ENCODE measurements around the gene FAM222A.

FAM222A gene

DNA sequence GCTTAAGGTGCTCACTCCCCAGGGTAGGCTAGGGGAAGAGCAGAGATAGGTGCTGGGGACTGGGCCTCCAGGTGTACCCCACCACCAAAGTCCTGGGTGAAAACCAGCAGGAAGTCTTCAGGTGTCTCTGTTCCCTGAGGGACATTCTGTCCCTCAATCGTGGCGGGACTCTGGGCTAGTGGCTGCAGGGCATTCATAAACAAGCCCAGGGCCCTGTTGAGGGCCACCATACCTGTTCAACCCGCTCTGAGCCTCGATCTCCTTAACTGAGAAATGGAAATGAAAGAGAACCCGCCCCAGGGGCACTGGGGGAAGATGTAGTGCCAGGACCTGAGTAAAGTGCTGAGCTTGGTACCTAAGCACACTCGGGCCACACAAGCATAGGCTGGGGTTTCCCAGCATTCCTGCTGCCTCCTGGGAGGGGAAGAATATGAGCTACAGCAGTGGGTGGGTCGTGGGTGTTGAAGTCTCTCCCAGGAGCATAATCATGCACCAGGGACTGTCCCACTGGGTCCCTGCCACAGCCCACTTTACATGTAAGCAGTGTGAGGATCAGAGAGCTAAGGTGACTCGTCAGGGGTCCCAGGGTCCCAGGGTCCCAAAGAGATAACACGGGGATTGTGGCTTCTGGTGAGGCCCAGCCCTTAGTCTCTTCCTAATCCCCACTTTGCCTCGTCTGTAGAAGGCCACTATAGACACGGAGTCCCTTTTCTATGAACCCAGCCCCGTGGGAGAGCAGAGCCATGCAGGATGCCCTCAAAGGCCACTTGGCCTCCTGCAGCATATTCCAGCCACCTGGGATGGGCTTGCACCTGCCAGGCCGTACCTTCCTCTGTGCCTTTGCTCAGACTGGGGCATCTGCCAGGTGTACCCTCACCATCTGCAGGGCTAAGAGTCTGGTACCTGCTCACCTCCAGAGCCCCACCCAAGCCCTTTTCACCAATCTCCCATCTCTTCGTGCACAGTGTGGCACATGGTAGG is 14.4 kb downstream of the FAM222A start:
- H3K27me3 Mint-ChIP-seq = peaks cover 5 to 12% of the 10 kb centered on the region in 2 donors
- no peak overlapping the region for H3K4me3 Mint-ChIP-seq
- no peaks in the 10 kb centered on the region for H3K4me1 Mint-ChIP-seq (ENCODE audit: low read depth in 2 of 2)
- H3K9me3 Mint-ChIP-seq = no peaks in the 10 kb centered on the region
- no peak for DNase-seq
- no peaks in the 10 kb centered on the region for H3K36me3 Mint-ChIP-seq (ENCODE audit: insufficient read depth)
- no peak overlapping the region for H3K27ac Mint-ChIP-seq
- no peak for ATAC-seq (replicated peaks)

DNA sequence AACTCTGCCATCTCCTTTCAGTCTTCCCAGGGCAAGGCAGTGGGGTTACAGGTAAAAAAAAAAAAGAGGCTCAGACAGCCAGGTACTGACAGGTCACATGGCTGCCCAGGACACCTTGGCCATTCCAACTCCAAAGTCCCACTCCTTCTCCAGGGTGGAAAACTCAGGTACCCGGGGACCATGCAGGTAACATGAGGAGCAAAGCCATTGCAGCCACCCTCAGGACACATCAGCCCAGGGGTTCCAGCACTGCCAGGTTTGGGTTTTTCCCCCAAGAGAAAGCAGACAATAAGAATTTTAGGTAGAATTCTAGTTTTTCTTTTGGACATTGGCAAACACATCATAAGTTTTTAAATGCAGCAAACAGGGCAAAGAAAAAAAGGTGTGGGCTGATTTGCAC is 15.3 kb downstream of the FAM222A start:
- no peaks in the 10 kb centered on the region for H3K9me3 Mint-ChIP-seq
- ATAC-seq (replicated peaks) (no peak), DNase-seq (no peak)
- no peak overlapping the region for H3K27ac Mint-ChIP-seq
- no peak overlapping the region for H3K4me3 Mint-ChIP-seq
- no peaks in the 10 kb centered on the region for H3K4me1 Mint-ChIP-seq (ENCODE audit: low read depth in 2 of 2)
- peaks cover 8 to 21% of the 10 kb centered on the region in 2 donors for H3K27me3 Mint-ChIP-seq
- peaks cover 4% of the 10 kb centered on the region for H3K36me3 Mint-ChIP-seq (ENCODE audit: insufficient read depth)

DNA sequence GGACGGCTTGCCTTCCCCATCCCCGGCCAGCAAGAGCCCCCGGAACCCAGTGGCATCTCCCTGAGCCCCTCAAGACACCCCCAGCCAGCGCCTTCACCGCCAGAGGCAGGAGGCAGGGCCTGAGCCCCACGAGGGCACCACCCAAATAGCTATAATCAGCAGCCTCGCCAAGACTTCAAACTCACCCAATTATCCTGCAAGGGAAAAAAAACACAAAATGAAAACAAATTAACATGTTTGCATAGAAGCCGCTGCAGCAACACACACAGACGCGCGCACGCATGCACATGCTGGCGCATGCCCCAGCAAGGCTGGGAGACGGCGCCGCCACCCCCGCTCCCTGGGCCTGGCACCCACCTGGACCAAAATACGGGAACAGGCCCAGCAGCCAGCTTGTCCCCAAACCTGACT is 15.8 kb downstream of the FAM222A start:
- H3K4me1 Mint-ChIP-seq (ENCODE audit: low read depth in 2 of 2) = no peaks in the 10 kb centered on the region
- H3K9me3 Mint-ChIP-seq = no peaks in the 10 kb centered on the region
- no peak for DNase-seq
- no peak overlapping the region for H3K4me3 Mint-ChIP-seq
- H3K27ac Mint-ChIP-seq = no peak overlapping the region
- H3K27me3 Mint-ChIP-seq = peaks cover 12 to 26% of the 10 kb centered on the region in 2 donors
- ATAC-seq (replicated peaks) = no peak
- peaks cover 6% of the 10 kb centered on the region for H3K36me3 Mint-ChIP-seq (ENCODE audit: insufficient read depth)

DNA sequence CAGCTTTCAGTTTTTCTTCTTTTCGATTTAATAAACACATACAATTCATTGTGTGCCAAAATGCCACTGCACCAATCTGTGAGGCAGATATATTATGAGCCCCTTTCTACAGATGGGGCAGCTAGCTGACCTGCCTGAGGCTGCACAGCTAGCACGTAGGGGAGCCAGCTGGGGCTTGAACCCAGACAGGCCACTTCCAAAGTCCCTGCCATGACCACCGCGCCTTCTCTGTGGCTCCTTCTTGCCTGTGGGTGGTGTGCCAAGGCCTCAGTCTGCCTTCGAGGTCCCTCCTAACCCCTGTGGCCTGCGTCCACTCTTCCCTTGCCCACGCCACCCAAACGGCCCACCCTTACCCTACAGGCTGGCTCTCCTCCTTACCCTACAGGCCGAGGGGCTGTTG is 16.2 kb downstream of the FAM222A start:
- H3K4me3 Mint-ChIP-seq = no peak overlapping the region
- peaks cover 6% of the 10 kb centered on the region for H3K36me3 Mint-ChIP-seq (ENCODE audit: insufficient read depth)
- H3K27me3 Mint-ChIP-seq = peaks cover 16 to 30% of the 10 kb centered on the region in 2 donors
- H3K4me1 Mint-ChIP-seq (ENCODE audit: low read depth in 2 of 2) = no peaks in the 10 kb centered on the region
- no peak overlapping the region for H3K27ac Mint-ChIP-seq
- H3K9me3 Mint-ChIP-seq = no peaks in the 10 kb centered on the region
- DNase-seq = no peak
- ATAC-seq (replicated peaks) = no peak

DNA sequence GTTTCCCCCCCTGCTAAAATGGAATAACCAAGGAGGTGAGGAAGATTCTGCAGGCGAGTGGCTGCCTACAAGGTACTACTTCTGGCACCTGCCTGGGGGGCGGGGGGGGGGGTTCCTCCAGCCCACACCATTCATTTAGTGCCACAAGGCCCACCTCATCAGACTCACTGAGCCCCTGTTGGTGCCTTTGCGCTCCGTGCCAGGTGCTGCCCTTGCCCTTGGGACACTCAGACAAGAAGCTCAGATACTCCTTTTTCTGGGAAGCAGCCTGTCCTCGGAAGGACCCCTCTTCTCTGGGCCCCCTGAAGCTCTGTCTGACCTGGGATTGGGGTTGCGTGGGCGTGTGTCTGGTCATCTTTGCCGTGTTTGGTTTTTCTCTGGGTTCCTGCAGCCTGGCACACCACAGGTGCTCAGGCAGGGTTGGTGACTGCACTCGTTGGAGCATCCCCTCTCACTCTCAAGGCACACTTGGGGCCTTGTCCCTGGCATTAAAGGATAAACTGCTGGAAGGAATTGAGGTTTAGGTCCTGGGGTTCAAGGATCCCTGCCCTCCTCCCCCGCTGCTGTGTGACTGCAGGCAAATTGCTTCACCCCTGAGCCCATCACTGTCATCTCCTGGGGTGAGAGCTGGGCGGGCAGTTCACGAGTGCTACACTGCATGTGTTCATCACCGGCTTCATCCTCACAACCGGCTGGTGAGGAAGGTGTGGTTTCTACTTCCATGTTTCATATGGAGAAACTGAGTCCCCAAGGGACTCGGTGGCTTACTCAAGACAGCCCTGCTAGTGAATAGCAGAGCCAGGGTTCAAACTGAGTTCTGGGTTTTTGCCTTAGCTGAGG is 16.9 kb downstream of the FAM222A start:
- Mint-ChIP-seq H3K27ac (no peak overlapping the region), H3K36me3 (ENCODE audit: insufficient read depth) (peaks cover 9% of the 10 kb centered on the region), H3K4me3 (no peak overlapping the region), H3K27me3 (peaks cover 23 to 37% of the 10 kb centered on the region in 2 donors), H3K4me1 (ENCODE audit: low read depth in 2 of 2) (no peaks in the 10 kb centered on the region), H3K9me3 (no peaks in the 10 kb centered on the region)
- DNase-seq (no peak), ATAC-seq (replicated peaks) (no peak)

DNA sequence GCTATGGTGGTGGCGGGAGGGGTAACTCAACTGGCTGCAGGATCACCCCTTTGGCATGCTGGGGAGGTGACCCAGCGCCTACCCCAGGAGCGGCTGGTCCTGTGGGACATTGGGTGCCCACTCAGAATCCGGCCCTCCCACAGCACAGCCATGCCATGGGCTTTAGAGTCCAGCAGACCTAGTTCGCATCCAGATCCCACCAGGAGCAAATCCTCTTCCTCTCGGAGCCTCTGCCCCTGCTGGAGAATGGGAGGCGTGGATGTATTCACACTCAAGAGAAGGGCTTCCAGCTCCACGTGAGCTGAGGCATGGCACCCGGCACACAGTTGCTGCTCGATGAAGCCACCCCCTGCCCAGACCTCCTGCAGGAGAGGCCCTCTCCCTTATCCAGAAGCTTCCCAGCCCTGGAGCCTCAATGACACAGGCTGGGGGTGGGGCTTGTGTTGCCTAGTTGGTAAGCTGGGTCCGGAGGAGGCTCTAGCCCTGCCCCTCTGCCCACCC is 17.7 kb downstream of the FAM222A start:
- no peak overlapping the region for H3K27ac Mint-ChIP-seq
- H3K4me1 Mint-ChIP-seq (ENCODE audit: low read depth in 2 of 2) = no peaks in the 10 kb centered on the region
- H3K4me3 Mint-ChIP-seq = no peak overlapping the region
- peaks cover 13% of the 10 kb centered on the region for H3K36me3 Mint-ChIP-seq (ENCODE audit: insufficient read depth)
- DNase-seq = no peak
- ATAC-seq (replicated peaks) = no peak
- no peaks in the 10 kb centered on the region for H3K9me3 Mint-ChIP-seq
- peaks cover 25 to 45% of the 10 kb centered on the region in 2 donors for H3K27me3 Mint-ChIP-seq

DNA sequence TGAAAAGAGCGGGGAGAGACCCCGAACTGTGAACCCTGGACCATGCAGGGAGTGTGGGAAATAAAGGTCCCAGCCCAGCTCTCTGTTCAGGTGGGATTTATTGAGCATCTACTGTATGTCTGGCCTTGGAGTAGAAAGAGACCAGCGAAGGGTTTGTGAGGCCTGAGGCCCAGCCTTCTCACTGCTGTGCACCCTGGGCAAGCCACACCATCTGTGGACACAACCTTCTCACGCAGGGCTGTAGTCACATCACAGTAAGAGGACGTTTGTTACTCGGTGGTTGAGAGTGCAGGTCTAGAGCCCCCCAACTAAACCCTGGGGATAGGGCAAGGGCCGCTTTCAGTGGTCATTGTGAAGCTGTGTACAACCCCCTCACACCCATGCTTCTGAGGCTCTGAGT is 18.2 kb downstream of the FAM222A start:
- H3K4me1 Mint-ChIP-seq (ENCODE audit: low read depth in 2 of 2) = peaks cover 2 to 4% of the 10 kb centered on the region in 2 donors
- DNase-seq = no peak
- H3K27me3 Mint-ChIP-seq = peaks cover 25 to 50% of the 10 kb centered on the region in 2 donors
- ATAC-seq (replicated peaks) = no peak
- H3K4me3 Mint-ChIP-seq = no peak overlapping the region
- no peak overlapping the region for H3K27ac Mint-ChIP-seq
- no peaks in the 10 kb centered on the region for H3K9me3 Mint-ChIP-seq
- H3K36me3 Mint-ChIP-seq (ENCODE audit: insufficient read depth) = peaks cover 15% of the 10 kb centered on the region

DNA sequence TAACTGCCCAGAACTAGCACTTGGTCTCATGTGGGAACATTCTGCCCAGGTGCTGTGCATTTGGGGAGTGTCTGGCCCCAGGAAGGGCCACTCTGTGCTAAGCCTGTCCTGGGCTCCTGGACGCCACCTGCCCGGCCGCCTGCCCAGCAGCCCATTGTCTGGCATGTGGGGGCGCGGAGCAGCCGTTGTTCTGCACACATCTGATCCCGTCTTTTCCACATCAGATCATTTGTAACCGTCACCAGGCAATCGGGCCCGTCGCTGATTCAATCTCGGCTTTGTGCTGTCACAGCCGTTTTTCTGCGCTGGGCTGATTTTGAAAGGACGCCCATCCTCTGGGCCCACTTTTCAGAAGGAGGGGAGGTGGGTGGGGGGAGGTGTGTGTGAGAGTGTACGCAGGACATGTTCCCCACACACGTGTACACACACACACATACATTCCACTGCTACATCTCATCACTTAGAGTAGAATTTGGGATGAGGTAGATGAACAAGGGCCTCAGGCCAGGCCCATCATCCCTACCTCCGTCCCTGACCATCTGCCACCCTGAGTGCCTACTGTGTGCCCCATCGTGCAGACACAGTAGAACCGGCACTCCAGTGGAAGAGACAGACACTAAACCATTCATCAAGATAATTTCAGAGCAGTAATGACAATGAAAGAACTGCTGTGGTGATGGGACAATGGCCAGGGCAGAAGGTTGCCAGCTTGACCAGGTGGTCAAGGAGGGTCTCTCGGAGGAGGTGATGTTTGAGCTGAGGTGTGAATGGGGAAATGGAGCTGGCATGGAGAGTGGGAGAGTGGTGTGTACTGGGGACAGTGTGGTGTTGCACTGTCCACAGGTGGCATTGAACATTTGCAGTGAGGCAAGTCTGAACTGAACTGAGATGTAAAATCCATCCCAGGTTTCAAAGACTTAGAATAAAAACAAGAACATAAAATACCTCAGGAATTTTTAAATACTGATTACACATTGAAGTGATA is 19.0 kb downstream of the FAM222A start:
- peaks cover 2 to 4% of the 10 kb centered on the region in 2 donors for H3K4me1 Mint-ChIP-seq (ENCODE audit: low read depth in 2 of 2)
- DNase-seq (no peak), ATAC-seq (replicated peaks) (no peak)
- H3K27me3 Mint-ChIP-seq = peaks cover 25 to 54% of the 10 kb centered on the region in 2 donors
- H3K27ac Mint-ChIP-seq = no peak overlapping the region
- no peak overlapping the region for H3K4me3 Mint-ChIP-seq
- H3K9me3 Mint-ChIP-seq = no peaks in the 10 kb centered on the region
- peaks cover 15% of the 10 kb centered on the region for H3K36me3 Mint-ChIP-seq (ENCODE audit: insufficient read depth)

DNA sequence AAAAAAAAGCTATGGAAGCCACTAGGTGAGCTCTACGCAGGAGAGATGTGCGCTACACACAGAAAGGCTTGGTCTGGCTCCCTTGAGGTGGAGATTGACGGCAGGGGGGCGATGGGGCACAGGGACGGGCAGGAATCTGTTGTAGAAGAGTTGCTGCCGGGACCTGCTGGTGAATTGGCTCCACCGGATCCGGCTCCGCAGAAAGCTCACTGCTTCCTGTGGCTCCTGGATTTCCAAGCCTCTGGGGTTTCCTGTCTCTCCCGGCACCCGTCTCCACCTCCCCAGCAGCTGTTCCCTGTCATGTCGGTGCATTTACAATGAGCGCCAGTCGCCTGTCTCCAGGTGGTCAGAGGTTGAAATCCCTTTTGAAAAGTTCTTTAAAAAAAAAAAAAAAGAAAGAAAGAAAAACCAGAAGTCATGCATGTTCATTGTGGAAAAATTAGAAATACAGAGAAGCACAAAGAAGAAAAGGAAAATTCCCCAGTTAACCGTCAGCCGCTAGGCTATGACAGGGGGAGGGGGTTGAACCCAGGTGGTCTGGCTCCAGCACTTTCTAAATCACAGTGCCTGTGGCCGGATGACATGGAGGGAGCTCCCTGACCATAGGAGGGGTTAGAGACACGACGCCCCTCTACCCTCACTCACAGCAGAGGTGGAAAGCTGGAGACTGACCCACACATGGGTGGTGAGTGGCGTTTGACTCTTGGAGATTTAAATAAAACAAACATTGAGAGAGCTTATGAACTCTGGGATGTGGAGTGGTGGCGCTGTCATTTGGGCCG is 20.8 kb downstream of the FAM222A start:
- Mint-ChIP-seq H3K27me3 (peaks cover 25 to 54% of the 10 kb centered on the region in 2 donors), H3K4me3 (no peak overlapping the region), H3K4me1 (ENCODE audit: low read depth in 2 of 2) (peaks cover 2 to 4% of the 10 kb centered on the region in 2 donors), H3K9me3 (no peaks in the 10 kb centered on the region), H3K36me3 (ENCODE audit: insufficient read depth) (peaks cover 16% of the 10 kb centered on the region), H3K27ac (no peak overlapping the region)
- ATAC-seq (replicated peaks) = no peak
- DNase-seq = no peak

DNA sequence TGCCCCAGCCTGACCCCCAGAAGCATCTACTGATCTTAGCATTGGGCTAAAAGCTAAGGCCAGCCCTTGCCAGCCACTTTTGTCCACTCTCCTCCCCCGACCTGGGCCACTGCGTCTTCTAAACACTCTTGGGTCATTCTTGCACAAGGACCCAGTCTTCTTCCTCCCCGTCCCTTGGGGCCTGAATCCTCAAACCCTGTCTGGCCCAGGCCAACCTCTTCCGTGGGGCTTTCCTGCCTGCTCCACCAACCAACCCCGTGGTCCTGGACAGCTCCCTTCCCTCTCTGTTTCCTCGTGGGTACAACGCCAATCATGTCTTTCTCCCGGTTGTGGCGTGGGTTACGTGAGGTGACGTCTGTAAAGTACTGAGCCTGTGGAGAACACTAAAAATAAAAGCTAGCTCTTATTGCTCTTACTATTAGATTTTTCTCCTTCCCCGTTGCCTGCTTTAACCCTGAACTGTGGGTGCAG is 21.5 kb downstream of the FAM222A start:
- no peaks in the 10 kb centered on the region for H3K9me3 Mint-ChIP-seq
- H3K4me1 Mint-ChIP-seq (ENCODE audit: low read depth in 2 of 2) = peaks cover 2 to 4% of the 10 kb centered on the region in 2 donors
- peaks cover 25 to 54% of the 10 kb centered on the region in 2 donors for H3K27me3 Mint-ChIP-seq
- H3K4me3 Mint-ChIP-seq = no peak overlapping the region
- ATAC-seq (replicated peaks) (no peak), DNase-seq (no peak)
- H3K36me3 Mint-ChIP-seq (ENCODE audit: insufficient read depth) = peaks cover 18% of the 10 kb centered on the region
- no peak overlapping the region for H3K27ac Mint-ChIP-seq

DNA sequence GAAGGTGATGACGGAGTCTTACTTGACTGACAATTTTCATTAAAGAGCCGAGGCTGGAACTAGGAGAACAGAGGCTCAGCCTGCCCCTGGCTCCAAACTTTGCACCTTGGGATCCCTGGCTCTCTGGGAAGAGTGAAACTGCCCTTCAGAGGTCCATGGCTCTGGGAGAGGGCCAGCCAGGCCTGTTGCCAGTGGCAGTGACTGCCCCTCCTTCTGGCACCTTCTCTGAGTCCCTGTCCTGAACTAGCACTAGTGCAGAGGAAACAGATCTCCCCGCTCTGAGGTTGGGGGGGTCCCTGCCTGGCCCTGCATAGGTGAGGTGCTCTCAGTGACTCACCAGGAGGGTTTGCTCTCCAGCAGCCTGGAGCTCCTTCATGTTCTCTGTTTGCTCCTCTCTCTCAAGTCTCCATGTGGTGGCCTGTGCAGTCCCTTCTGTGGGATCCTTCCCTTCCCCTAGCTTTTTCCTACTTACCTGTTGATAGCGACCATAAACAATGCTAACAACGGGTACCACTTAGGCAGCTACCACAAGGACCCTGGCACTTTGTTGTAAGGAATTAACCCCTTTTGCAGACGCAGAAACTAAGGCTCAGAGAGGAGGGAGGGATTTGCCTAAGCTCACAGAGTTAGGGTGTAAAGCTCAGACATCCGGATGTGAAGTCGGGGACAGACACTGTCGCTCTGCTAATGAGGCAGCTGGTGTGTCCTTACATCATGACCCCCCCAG is 22.4 kb downstream of the FAM222A start:
- H3K4me1 Mint-ChIP-seq (ENCODE audit: low read depth in 2 of 2) = peaks cover 2 to 4% of the 10 kb centered on the region in 2 donors
- peaks cover 18% of the 10 kb centered on the region for H3K36me3 Mint-ChIP-seq (ENCODE audit: insufficient read depth)
- DNase-seq (no peak), ATAC-seq (replicated peaks) (no peak)
- H3K27ac Mint-ChIP-seq = no peak overlapping the region
- no peaks in the 10 kb centered on the region for H3K9me3 Mint-ChIP-seq
- peaks cover 25 to 62% of the 10 kb centered on the region in 2 donors for H3K27me3 Mint-ChIP-seq
- no peak overlapping the region for H3K4me3 Mint-ChIP-seq
